ENCODE measurements around the gene ATP8B3. TPM values are rescaled to one million over a fixed set of nuclear protein-coding genes. Genes with fewer than 3 reads are reported as not detected.

The ATP8B3 gene
- polyA plus RNA-seq, 1 donor, result 1.1 TPM

- no peak for DNase-seq
Measured at GRCh38 chr19:1739960-1740629, 72.0 kb downstream of the ATP8B3 start.

GRCh38 chr19:1736927-1737326 lies 75.1 kb downstream of the ATP8B3 start:
- no peak for DNase-seq

- DNase-seq, result no peak
Measured at GRCh38 chr19:1736280-1736679, 75.8 kb downstream of the ATP8B3 start.

GRCh38 chr19:1734321-1734966 lies 77.6 kb downstream of the ATP8B3 start:
- DNase-seq, result no peak

Other genes starting within 250 kb of the ATP8B3 start
- gene MEX3D, start 244.0 kb downstream of the ATP8B3 start, polyA plus RNA-seq (ENCODE audit: insufficient read length), result 30.4 TPM
- 67.1 TPM for gene MBD3, start 219.4 kb downstream of the ATP8B3 start, polyA plus RNA-seq (ENCODE audit: insufficient read length)
- 137 TPM for gene UQCR11, start 206.8 kb downstream of the ATP8B3 start, polyA plus RNA-seq (ENCODE audit: insufficient read length)
- gene TCF3, start 159.7 kb downstream of the ATP8B3 start, polyA plus RNA-seq (ENCODE audit: insufficient read length), result 145 TPM
- not detected for gene ONECUT3, start 58.8 kb downstream of the ATP8B3 start, polyA plus RNA-seq (ENCODE audit: insufficient read length)
- gene REXO1, start 36.2 kb upstream of the ATP8B3 start, polyA plus RNA-seq (ENCODE audit: insufficient read length), result 24.2 TPM
- 13.6 TPM for gene KLF16, start 51.3 kb upstream of the ATP8B3 start, polyA plus RNA-seq (ENCODE audit: insufficient read length)
- 64.8 TPM for gene ABHD17A, start 73.2 kb upstream of the ATP8B3 start, polyA plus RNA-seq (ENCODE audit: insufficient read length)
- gene ADAT3, start 93.1 kb upstream of the ATP8B3 start, polyA plus RNA-seq (ENCODE audit: insufficient read length), result 2.8 TPM
- gene SCAMP4, start 93.1 kb upstream of the ATP8B3 start, polyA plus RNA-seq (ENCODE audit: insufficient read length), result 32.5 TPM
- gene CSNK1G2, start 128.9 kb upstream of the ATP8B3 start, polyA plus RNA-seq (ENCODE audit: insufficient read length), result 42.8 TPM
- gene BTBD2, start 203.4 kb upstream of the ATP8B3 start, polyA plus RNA-seq (ENCODE audit: insufficient read length), result 83.9 TPM
- gene MKNK2, start 239.0 kb upstream of the ATP8B3 start, polyA plus RNA-seq (ENCODE audit: insufficient read length), result 116 TPM